KMS-11 (cell line): Measurements from ENCODE around the gene PTPMT1.
"Not testable (repeated sequence)": the region's sequence is repeated elsewhere in the genome, so short reads cannot be mapped to it uniquely, and the experiment has no call there.

Experiments
- H2AFZ ChIP-seq: fragments of 200-600 bp; sonication (generic); 2 replicates; pipeline ENCODE4 v1.6.1; 2016; ENCODE audit warnings: antibody characterized with exemption, mixed run types, low read depth
- H3K27ac ChIP-seq: fragments of 200-600 bp; sonication (generic); 2 replicates; pipeline ENCODE4 v1.6.1; 2016; ENCODE audit warnings: mild to moderate bottlenecking, mixed run types
- H3K27me3 ChIP-seq: fragments of 200-600 bp; sonication (generic); 2 replicates; pipeline ENCODE4 v1.6.1; 2017; ENCODE audit warnings: mild to moderate bottlenecking, low read depth, mixed run types, moderate library complexity; ENCODE audit not compliant: insufficient read depth
- H3K36me3 ChIP-seq: fragments of 200-600 bp; sonication (generic); 2 replicates; pipeline ENCODE4 v1.6.1; 2017; ENCODE audit warnings: mild to moderate bottlenecking, mixed run types; ENCODE audit not compliant: insufficient read depth
- H3K4me1 ChIP-seq: fragments of 200-600 bp; sonication (generic); 2 replicates; pipeline ENCODE4 v1.6.1; 2016; ENCODE audit warnings: mild to moderate bottlenecking, low read depth, mixed run types; ENCODE audit not compliant: poor library complexity, severe bottlenecking
- H3K4me2 ChIP-seq: fragments of 200-600 bp; sonication (generic); 2 replicates; pipeline ENCODE4 v1.7.0; 2016; ENCODE audit warnings: mild to moderate bottlenecking, mixed run types
- H3K4me3 ChIP-seq: fragments of 200-600 bp; sonication (generic); IDR thresholded peaks from 2 replicates; pipeline ENCODE4 v1.6.1; 2017; ENCODE audit warnings: low read depth, low read length, mixed read lengths; ENCODE audit not compliant: insufficient read depth
- H3K79me2 ChIP-seq: fragments of 200-600 bp; sonication (generic); 2 replicates; pipeline ENCODE4 v1.6.1; 2016; ENCODE audit warnings: low read depth, mixed run types; ENCODE audit not compliant: insufficient read depth
- H3K9ac ChIP-seq: fragments of 200-600 bp; sonication (generic); 2 replicates; pipeline ENCODE4 v1.6.1; 2016; ENCODE audit warnings: mild to moderate bottlenecking, mixed run types
- H4K20me1 ChIP-seq: fragments of 200-600 bp; sonication (generic); 2 replicates; pipeline ENCODE4 v1.6.1; 2016; ENCODE audit warnings: mild to moderate bottlenecking, mixed run types; ENCODE audit not compliant: insufficient read depth
- TF ChIP-seq, protein P1 (sequence below): fragments of 200-600 bp; sonication (generic); conservative IDR thresholded peaks from 2 replicates; pipeline ENCODE4 v1.6.1; 2017; ENCODE audit warnings: low read depth, mild to moderate bottlenecking, antibody characterized with exemption, low read length, moderate library complexity, mixed read lengths

Gene PTPMT1

DNA sequence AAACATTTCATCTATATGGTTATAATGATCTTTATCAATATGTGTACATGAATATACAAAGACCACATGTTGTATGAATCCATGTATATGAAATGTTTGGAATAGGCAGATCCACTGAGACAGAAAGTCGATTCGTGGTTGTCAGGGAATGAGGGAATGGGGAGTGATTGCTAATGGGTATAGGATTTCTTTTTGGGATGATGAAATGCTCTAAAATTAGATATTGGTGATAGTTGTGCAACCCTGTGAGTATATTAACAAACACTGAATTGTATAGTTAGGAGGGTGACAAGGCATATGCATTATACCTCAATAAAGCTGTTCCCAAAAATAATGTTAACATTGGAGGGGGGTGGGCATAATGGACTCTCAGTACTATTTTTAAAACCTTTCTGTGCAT is 5.0 kb upstream of the PTPMT1 start:
- H2AFZ ChIP-seq = no peak overlapping the region
- no peaks in the 10 kb centered on the region for H3K36me3 ChIP-seq
- no peaks in the 10 kb centered on the region for H3K79me2 ChIP-seq
- TF ChIP-seq, protein P1, sequence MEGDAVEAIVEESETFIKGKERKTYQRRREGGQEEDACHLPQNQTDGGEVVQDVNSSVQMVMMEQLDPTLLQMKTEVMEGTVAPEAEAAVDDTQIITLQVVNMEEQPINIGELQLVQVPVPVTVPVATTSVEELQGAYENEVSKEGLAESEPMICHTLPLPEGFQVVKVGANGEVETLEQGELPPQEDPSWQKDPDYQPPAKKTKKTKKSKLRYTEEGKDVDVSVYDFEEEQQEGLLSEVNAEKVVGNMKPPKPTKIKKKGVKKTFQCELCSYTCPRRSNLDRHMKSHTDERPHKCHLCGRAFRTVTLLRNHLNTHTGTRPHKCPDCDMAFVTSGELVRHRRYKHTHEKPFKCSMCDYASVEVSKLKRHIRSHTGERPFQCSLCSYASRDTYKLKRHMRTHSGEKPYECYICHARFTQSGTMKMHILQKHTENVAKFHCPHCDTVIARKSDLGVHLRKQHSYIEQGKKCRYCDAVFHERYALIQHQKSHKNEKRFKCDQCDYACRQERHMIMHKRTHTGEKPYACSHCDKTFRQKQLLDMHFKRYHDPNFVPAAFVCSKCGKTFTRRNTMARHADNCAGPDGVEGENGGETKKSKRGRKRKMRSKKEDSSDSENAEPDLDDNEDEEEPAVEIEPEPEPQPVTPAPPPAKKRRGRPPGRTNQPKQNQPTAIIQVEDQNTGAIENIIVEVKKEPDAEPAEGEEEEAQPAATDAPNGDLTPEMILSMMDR = no peak
- no peak overlapping the region for H3K4me3 ChIP-seq
- peaks cover 9% of the 10 kb centered on the region for H3K4me1 ChIP-seq
- no peaks in the 10 kb centered on the region for H4K20me1 ChIP-seq
- H3K9ac ChIP-seq = no peak overlapping the region
- no peaks in the 10 kb centered on the region for H3K27me3 ChIP-seq
- no peak overlapping the region for H3K4me2 ChIP-seq
- H3K27ac ChIP-seq = no peak overlapping the region

GRCh38 chr11:47562393-47562792 is 3.0 kb upstream of the PTPMT1 start:
- H3K79me2 ChIP-seq = peaks cover 17% of the 10 kb centered on the region; the same call in 1 of the 2 replicates
- H3K4me1 ChIP-seq = peaks cover 16% of the 10 kb centered on the region
- not testable (repeated sequence) for H2AFZ ChIP-seq, H3K27ac ChIP-seq, H3K9ac ChIP-seq, H4K20me1 ChIP-seq, H3K27me3 ChIP-seq, H3K4me3 ChIP-seq, H3K36me3 ChIP-seq, H3K4me2 ChIP-seq

DNA sequence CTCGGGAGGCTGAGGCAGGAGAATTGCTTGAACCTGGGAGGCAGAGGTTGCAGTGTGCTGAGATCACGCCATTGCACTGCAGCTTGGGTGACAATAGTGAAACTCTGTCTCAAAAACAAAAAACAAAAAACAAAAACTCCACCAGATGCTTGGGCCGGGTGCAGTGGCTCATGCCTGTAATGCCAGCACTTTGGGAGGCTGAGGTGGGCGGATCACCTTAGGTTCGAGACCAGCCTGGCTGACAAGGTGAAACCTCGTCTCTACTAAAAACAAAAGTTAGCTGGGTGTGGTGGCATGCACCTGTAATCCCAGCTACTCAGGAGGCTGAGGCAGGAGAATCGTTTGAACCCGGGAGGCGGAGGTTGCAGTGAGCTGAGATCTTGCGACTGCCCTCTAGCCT is 1.0 kb upstream of the PTPMT1 start:
- not testable (repeated sequence) for H3K27me3 ChIP-seq, H3K4me3 ChIP-seq

GRCh38 chr11:47564933-47565339 is 463 bp upstream of the PTPMT1 start:
- H3K27ac ChIP-seq = peak overlapping the region; percentile 54; the same call in 1 of the 2 replicates
- TF ChIP-seq, protein P1 = no peak
- peaks cover 16% of the 10 kb centered on the region for H3K4me1 ChIP-seq
- no peaks in the 10 kb centered on the region for H3K36me3 ChIP-seq
- H2AFZ ChIP-seq = peak overlapping the region; percentile 97
- H3K4me2 ChIP-seq = peak overlapping the region; percentile 78
- H3K4me3 ChIP-seq = peak overlapping the region; percentile 61
- H3K9ac ChIP-seq = peak overlapping the region; percentile 93
- peaks cover 26% of the 10 kb centered on the region; the same call in 1 of the 2 replicates for H3K79me2 ChIP-seq
- no peaks in the 10 kb centered on the region for H3K27me3 ChIP-seq
- no peaks in the 10 kb centered on the region for H4K20me1 ChIP-seq

More for the DNA sequence above, 1.0 kb upstream of the PTPMT1 start:
- Histone ChIP-seq H3K4me1 (peaks cover 16% of the 10 kb centered on the region), H3K4me2 (peak overlapping the region; percentile 78), H3K79me2 (peaks cover 21% of the 10 kb centered on the region; the same call in 1 of the 2 replicates)
- H2AFZ ChIP-seq, H3K27ac ChIP-seq, H3K36me3 ChIP-seq, H3K9ac ChIP-seq, H4K20me1 ChIP-seq: not testable (repeated sequence)

- H3K27ac ChIP-seq = peak overlapping the region; percentile 54
- H3K27me3 ChIP-seq = no peaks in the 10 kb centered on the region
- peak overlapping the region; percentile 55 for H3K4me2 ChIP-seq
- no peaks in the 10 kb centered on the region for H4K20me1 ChIP-seq
- TF ChIP-seq, protein P1 = no peak
- H3K9ac ChIP-seq = peak overlapping the region; percentile 93
- H3K4me1 ChIP-seq = peaks cover 16% of the 10 kb centered on the region
- H3K4me3 ChIP-seq = peak overlapping the region; percentile 61
- H3K36me3 ChIP-seq = no peaks in the 10 kb centered on the region
- H3K79me2 ChIP-seq = peaks cover 31% of the 10 kb centered on the region; the same call in 1 of the 2 replicates
- H2AFZ ChIP-seq = peak overlapping the region; percentile 97
These were observed 825 bp downstream of the PTPMT1 start for GRCh38 chr11:47566149-47566698.
